Transverse colon (tissue), 4 donors: ENCODE data around the gene POLR1G.

Experiments
- EP300 ChIP-seq: sonication (generic); formaldehyde crosslinking; IDR thresholded peaks from one replicate; pipeline ENCODE4 v1.6.1; 2017; ENCODE audit warnings: antibody characterized with exemption, low read depth
- POLR2A ChIP-seq: fragments of 450-650 bp; IDR thresholded peaks from one replicate; pipeline ENCODE4 v1.6.1; 2016; ENCODE audit warnings: antibody characterized with exemption, mild to moderate bottlenecking, moderate library complexity
- POLR2AphosphoS5 ChIP-seq, 3 donors: sonication (generic); formaldehyde crosslinking; IDR thresholded peaks; one replicate each; pipeline ENCODE4 v1.6.1; 2016; ENCODE audit warnings: antibody characterized with exemption in 3 of 3
- TF ChIP-seq, protein P1 (sequence below), 5 experiments: fragments of 200-600 bp in 3 of 5; fragments of 450-650 bp in 2 of 5; sonication (generic) in 3 of 5; IDR thresholded peaks; 1 replicate in 2 of 5; 2 replicates in 3 of 5; pipeline ENCODE4 v1.5.1; 2016 to 2017; ENCODE audit warnings: antibody characterized with exemption in 5 of 5, inconsistent platforms in 3 of 5, mild to moderate bottlenecking in 2 of 5, moderate library complexity in 1 of 5

DNA sequence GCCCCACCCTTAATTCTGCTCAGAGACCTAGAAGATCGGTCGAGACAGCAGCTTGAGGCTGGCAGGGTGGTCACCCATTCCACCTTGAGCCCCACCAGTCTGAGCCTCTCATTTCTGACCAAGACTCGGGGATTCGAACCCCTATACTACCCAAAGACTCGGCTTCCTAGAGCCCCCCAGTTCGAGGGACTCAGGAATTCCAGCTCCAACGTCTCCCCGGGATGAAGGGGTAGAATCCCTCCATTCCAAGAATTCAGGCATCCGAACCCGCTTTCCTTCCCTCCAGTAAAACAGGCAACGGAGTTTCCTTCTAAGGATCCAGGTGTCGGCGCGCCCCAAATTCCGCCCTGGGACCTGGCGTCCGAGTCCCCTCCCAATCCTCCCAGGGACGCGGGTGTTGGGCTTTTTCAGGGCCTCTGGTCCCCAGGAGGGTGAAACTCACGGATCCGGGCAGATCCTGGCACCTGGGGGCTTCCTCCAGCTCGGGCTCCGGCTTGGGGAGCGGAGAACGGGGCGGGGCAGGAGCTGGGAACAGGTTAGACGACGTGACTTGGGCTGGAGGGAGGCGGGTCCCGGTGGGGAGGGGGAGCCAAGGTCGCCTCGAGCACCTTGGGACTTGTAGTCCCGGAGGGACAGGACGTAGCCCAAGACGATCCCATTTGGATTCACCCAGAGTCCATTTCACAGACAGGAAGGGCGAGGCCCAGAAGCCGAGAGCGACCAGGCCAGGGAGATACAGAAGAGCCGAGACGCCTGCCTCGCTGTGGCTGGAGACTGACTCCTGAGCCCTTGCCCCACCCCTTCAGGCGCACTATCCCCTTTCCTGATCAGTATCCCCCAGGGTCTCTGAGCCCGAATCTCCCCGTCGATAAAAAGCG is 1.6 kb upstream of the POLR1G start, which contains the start of gene PPP1R13L:
- TF ChIP-seq, protein P1, sequence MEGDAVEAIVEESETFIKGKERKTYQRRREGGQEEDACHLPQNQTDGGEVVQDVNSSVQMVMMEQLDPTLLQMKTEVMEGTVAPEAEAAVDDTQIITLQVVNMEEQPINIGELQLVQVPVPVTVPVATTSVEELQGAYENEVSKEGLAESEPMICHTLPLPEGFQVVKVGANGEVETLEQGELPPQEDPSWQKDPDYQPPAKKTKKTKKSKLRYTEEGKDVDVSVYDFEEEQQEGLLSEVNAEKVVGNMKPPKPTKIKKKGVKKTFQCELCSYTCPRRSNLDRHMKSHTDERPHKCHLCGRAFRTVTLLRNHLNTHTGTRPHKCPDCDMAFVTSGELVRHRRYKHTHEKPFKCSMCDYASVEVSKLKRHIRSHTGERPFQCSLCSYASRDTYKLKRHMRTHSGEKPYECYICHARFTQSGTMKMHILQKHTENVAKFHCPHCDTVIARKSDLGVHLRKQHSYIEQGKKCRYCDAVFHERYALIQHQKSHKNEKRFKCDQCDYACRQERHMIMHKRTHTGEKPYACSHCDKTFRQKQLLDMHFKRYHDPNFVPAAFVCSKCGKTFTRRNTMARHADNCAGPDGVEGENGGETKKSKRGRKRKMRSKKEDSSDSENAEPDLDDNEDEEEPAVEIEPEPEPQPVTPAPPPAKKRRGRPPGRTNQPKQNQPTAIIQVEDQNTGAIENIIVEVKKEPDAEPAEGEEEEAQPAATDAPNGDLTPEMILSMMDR (IDR thresholded peaks at IDR 0.05), result no peak
- TF ChIP-seq POLR2AphosphoS5 (IDR thresholded peaks at IDR 0.05) (peak in 2 of 3 donors; percentile 57 to 79), POLR2A (peak; percentile 76), EP300 (no peak)
